Measurements from ENCODE around the gene UCP2. TPM values are rescaled to one million over a fixed set of nuclear protein-coding genes. Genes with fewer than 3 reads are reported as not detected.

Gene UCP2
- total RNA-seq, 4 donors from 2014 or later = 9.8 to 27.3 (median 12.9) TPM

DNA sequence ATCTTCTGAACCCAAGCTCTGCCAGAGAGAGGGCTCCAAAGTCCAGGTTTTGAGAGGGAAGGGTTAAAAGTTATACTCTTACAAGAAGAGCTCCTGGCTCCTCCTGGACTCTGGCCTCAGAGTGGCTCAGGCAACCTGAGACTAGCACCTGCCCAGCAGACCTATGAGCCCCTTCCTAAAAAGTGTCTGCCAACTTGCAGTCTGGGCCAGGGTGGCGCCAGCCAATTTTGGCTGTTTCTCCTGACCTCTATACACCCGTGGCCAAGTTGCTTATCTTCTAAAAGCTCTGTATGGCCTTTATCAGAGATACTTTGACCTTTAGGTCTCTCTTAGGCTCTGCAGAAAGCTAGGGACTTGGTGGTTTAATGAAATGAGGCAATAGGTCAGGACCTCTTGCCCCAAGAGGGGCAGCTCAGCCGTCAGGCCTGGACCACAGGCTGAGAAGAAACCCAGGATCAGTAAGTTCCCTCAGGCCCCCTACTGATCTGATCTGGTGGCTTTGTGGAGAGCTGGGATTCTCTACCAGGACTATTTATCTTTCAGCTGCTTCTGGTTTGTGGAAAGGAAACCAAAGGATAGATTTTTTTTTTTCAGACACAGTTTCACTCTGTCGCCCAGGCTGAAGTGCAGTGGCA is 36.6 kb upstream of the UCP2 start:
- TF ChIP-seq EP300 (IDR thresholded peaks at IDR 0.05) (no peak), POLR2AphosphoS5 (IDR thresholded peaks at IDR 0.05) (no peak), POLR2A (IDR thresholded peaks at IDR 0.05) (no peak), CTCF (IDR thresholded peaks at IDR 0.05) (no peak)
- Histone ChIP-seq H3K27ac (peak overlapping the region; percentile 80), H3K36me3 (peaks cover 8% of the 10 kb centered on the region), H3K27me3 (no peaks in the 10 kb centered on the region), H3K9me3 (no peaks in the 10 kb centered on the region), H3K4me1 (peaks cover 34% of the 10 kb centered on the region), H3K4me3 (no peak overlapping the region)
- WGBS = 58% methylated on average over 4 of the region's 4 CpGs
- no peak for DNase-seq (ENCODE audit: low spot score in 2 of 2)

- Histone ChIP-seq H3K27ac (peak overlapping the region; percentile 80), H3K36me3 (peaks cover 10% of the 10 kb centered on the region), H3K4me1 (peaks cover 34% of the 10 kb centered on the region), H3K27me3 (no peaks in the 10 kb centered on the region), H3K4me3 (no peak overlapping the region), H3K9me3 (no peaks in the 10 kb centered on the region)
- DNase-seq (ENCODE audit: low spot score in 2 of 2) = peak; percentile 91 to 93
- 56% methylated on average over 9 of the region's 9 CpGs for WGBS
- TF ChIP-seq CTCF (IDR thresholded peaks at IDR 0.05) (no peak), POLR2A (IDR thresholded peaks at IDR 0.05) (no peak), EP300 (IDR thresholded peaks at IDR 0.05) (no peak), POLR2AphosphoS5 (IDR thresholded peaks at IDR 0.05) (no peak)
These were observed 35.8 kb upstream of the UCP2 start for GRCh38 chr11:74018331-74019005.

DNA sequence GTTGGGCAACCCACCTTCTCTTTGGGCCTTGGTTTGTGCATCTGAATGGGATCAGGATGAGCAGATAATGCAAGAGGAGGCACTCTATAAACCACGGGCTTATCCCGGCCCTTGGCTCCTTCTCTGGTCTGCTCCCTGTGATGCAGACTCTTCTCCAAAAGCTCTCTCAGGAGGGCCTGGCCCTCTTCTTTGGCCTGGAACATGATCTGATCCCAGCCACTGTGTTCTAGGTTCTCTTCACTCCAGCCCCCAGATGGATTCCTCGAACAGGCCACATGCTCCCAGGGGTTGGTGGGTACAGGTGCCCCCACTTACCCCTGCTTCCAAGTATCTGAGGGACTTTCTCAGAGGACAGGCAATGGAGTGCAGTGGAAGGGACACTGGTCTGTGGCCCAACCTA is 35.0 kb upstream of the UCP2 start:
- no peaks in the 10 kb centered on the region for H3K27me3 ChIP-seq
- 82% methylated on average over 3 of the region's 3 CpGs for WGBS
- no peak overlapping the region for H3K4me3 ChIP-seq
- H3K27ac ChIP-seq = no peak overlapping the region
- H3K36me3 ChIP-seq = peaks cover 15% of the 10 kb centered on the region
- no peaks in the 10 kb centered on the region for H3K9me3 ChIP-seq
- peaks cover 34% of the 10 kb centered on the region for H3K4me1 ChIP-seq
- TF ChIP-seq EP300 (IDR thresholded peaks at IDR 0.05) (no peak), POLR2AphosphoS5 (IDR thresholded peaks at IDR 0.05) (no peak), POLR2A (IDR thresholded peaks at IDR 0.05) (no peak), CTCF (IDR thresholded peaks at IDR 0.05) (no peak)
- DNase-seq (ENCODE audit: low spot score in 2 of 2) = no peak

GRCh38 chr11:74015919-74016684 is 33.5 kb upstream of the UCP2 start:
- H3K27ac ChIP-seq = no peak overlapping the region
- 100% methylated on average over 4 of the region's 5 CpGs for WGBS

More at GRCh38 chr11:74015919-74016684, 33.5 kb upstream of the UCP2 start:
- H3K9me3 ChIP-seq = no peaks in the 10 kb centered on the region
- no peak for DNase-seq (ENCODE audit: low spot score in 2 of 2)
- TF ChIP-seq POLR2A (IDR thresholded peaks at IDR 0.05) = no peak
- TF ChIP-seq POLR2AphosphoS5 (IDR thresholded peaks at IDR 0.05) = no peak
- TF ChIP-seq CTCF (IDR thresholded peaks at IDR 0.05) = no peak
- TF ChIP-seq EP300 (IDR thresholded peaks at IDR 0.05) = no peak
- no peak overlapping the region for H3K4me3 ChIP-seq
- peaks cover 18% of the 10 kb centered on the region for H3K36me3 ChIP-seq
- peaks cover 44% of the 10 kb centered on the region for H3K4me1 ChIP-seq
- no peaks in the 10 kb centered on the region for H3K27me3 ChIP-seq
